Adrenal gland (tissue), 5 donors: ENCODE data around the gene BLID.

ENCODE experiments used
- POLR2A ChIP-seq, 2 donors: fragments of 450-650 bp; IDR thresholded peaks; one replicate each; pipeline ENCODE4 v1.6.1; 2017; ENCODE audit warnings: antibody characterized with exemption in 2 of 2, mild to moderate bottlenecking in 2 of 2, moderate library complexity in 1 of 2
- TF ChIP-seq, protein P1 (sequence below), 6 experiments: fragments of 450-650 bp in 4 of 6; fragments of 200-600 bp in 2 of 6; sonication (generic) in 1 of 6; IDR thresholded peaks; 1 replicate in 5 of 6; 2 replicates in 1 of 6; pipeline versions ENCODE4 v1.5.1 to v1.8.0; 2016 to 2021; ENCODE audit warnings: antibody characterized with exemption in 6 of 6, mild to moderate bottlenecking in 2 of 6, moderate library complexity in 1 of 6
- donor health status: DM: no; HTN: no; CAD: no.

DNA sequence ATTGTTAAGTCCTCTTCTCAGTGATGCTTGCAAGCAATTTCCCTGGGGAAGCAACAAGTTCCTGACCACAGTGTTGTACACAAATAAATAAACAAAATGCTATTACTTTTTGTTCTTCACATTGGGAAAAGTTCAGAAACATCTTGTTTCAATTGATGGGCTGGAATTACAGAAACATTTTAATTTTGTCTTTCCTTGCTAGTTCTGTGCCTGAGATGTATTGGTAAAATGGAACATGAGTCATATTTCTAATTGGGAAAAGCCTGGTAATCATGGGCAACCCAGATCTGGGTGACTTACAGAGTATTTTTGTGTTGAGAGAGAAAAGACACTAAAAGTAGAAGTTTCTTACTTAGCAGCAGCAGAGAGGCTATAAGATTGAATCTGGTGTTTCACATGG is 576 bp upstream of the BLID start:
- TF ChIP-seq, protein P1, sequence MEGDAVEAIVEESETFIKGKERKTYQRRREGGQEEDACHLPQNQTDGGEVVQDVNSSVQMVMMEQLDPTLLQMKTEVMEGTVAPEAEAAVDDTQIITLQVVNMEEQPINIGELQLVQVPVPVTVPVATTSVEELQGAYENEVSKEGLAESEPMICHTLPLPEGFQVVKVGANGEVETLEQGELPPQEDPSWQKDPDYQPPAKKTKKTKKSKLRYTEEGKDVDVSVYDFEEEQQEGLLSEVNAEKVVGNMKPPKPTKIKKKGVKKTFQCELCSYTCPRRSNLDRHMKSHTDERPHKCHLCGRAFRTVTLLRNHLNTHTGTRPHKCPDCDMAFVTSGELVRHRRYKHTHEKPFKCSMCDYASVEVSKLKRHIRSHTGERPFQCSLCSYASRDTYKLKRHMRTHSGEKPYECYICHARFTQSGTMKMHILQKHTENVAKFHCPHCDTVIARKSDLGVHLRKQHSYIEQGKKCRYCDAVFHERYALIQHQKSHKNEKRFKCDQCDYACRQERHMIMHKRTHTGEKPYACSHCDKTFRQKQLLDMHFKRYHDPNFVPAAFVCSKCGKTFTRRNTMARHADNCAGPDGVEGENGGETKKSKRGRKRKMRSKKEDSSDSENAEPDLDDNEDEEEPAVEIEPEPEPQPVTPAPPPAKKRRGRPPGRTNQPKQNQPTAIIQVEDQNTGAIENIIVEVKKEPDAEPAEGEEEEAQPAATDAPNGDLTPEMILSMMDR (IDR thresholded peaks at IDR 0.05) = no peak
- TF ChIP-seq POLR2A (IDR thresholded peaks at IDR 0.05) = no peak
